Liver (tissue), 3 donors: ENCODE measurements around the gene SDHA.

ENCODE experiments used
- ATF3 ChIP-seq: IDR thresholded peaks from 2 replicates; pipeline ENCODE4 v1.6.1; 2016; ENCODE audit warnings: antibody characterized with exemption
- CTCF ChIP-seq: fragments of 150-350 bp; IDR thresholded peaks from 2 replicates; pipeline ENCODE4 v1.5.1; 2017; ENCODE audit warnings: improper control_type of control experiment, low read depth, low read length; ENCODE audit not compliant: missing input control
- EGR1 ChIP-seq, 2 donors: IDR thresholded peaks; 2 replicates each; pipeline ENCODE4 v1.6.1; 2016 to 2018; ENCODE audit warnings: antibody characterized with exemption in 2 of 2, low read depth in 2 of 2
- FOXA1 ChIP-seq: IDR thresholded peaks from 2 replicates; pipeline ENCODE4 v1.6.1; 2016; ENCODE audit warnings: antibody characterized with exemption
- HNF4G ChIP-seq: IDR thresholded peaks from 2 replicates; pipeline ENCODE4 v1.6.1; 2016; ENCODE audit warnings: antibody characterized with exemption
- JUND ChIP-seq, 2 donors: IDR thresholded peaks; 2 replicates each; pipeline ENCODE4 v1.6.1; 2016; ENCODE audit warnings: antibody characterized with exemption in 2 of 2
- MAX ChIP-seq: IDR thresholded peaks from 2 replicates; pipeline ENCODE4 v1.6.1; 2016; ENCODE audit warnings: antibody characterized with exemption
- NR2F2 ChIP-seq: IDR thresholded peaks from 2 replicates; pipeline ENCODE4 v1.6.1; 2016; ENCODE audit warnings: antibody characterized with exemption
- RAD21 ChIP-seq, 2 donors: IDR thresholded peaks; 2 replicates each; pipeline ENCODE4 v1.6.1; 2016; ENCODE audit warnings: antibody characterized with exemption in 2 of 2, mild to moderate bottlenecking in 2 of 2
- REST ChIP-seq: IDR thresholded peaks from 2 replicates; pipeline ENCODE4 v1.6.1; 2016; ENCODE audit warnings: antibody characterized with exemption, mild to moderate bottlenecking
- SP1 ChIP-seq: IDR thresholded peaks from 2 replicates; pipeline ENCODE4 v1.6.1; 2018; ENCODE audit warnings: antibody characterized with exemption, mild to moderate bottlenecking
- TAF1 ChIP-seq: conservative IDR thresholded peaks from 2 replicates; pipeline ENCODE4 v1.6.1; 2016; ENCODE audit warnings: antibody characterized with exemption, mild to moderate bottlenecking
- YY1 ChIP-seq: IDR thresholded peaks from 2 replicates; pipeline ENCODE4 v1.6.1; 2016; ENCODE audit warnings: antibody characterized with exemption, mild to moderate bottlenecking
- ZBTB33 ChIP-seq: IDR thresholded peaks from 2 replicates; pipeline ENCODE4 v1.6.1; 2016; ENCODE audit warnings: antibody characterized with exemption
- donor health status: healthy.
- donor health status: healthy.

GRCh38 chr5:181566-181965 lies 36.6 kb upstream of the SDHA start:
- TF ChIP-seq RAD21 (IDR thresholded peaks at IDR 0.05) (no peak), CTCF (no peak), SP1 (no peak), TAF1 (no peak), HNF4G (no peak), YY1 (no peak), NR2F2 (no peak), MAX (no peak), EGR1 (IDR thresholded peaks at IDR 0.05; ENCODE audit: low read depth in 2 of 2) (no peak), REST (no peak), FOXA1 (no peak), ATF3 (no peak), ZBTB33 (no peak), JUND (IDR thresholded peaks at IDR 0.05) (no peak)
